Measurements from ENCODE around the gene CDC14A.

Gene CDC14A

DNA sequence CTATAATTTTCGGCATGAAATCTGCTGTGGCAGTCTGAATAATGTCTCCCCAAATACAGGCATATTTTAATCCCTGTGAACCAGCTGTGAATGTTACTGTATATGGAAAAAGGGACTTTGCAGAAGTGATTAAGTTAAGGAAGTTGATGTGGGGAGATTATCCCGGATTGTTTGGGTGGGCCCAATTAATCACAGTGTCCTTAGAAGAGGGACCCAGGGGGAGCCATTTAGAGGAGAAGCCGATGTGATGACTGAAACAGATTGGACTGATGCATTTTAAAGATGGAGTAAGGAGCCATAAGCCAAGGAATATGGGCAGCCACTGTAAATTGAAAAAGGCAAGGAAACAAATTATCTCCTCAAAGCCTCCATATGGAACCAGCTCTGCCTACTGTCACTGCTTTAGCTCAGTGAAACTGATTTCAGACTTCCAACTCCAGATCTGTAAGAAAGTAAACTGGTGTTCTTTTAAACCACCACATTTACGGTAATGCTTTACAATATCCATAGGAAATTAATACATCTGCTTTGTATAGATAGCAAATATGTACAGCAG is 124.5 kb downstream of the CDC14A start:
- CTCF ChIA-PET: no interaction called here
- DNase-seq (ENCODE audit: extremely low spot score): no peak
- POLR2A ChIA-PET: no interaction called here
- TF ChIP-seq LEF1 (IDR thresholded peaks at IDR 0.05; ENCODE audit: borderline replicate concordance): no peak
- TF ChIP-seq TARDBP (IDR thresholded peaks at IDR 0.05): no peak
- no peak for TF ChIP-seq FOXK2 (IDR thresholded peaks at IDR 0.05)
- TF ChIP-seq SUZ12 (IDR thresholded peaks at IDR 0.05): no peak
- no peak for TF ChIP-seq NFRKB (IDR thresholded peaks at IDR 0.05)
- no peak for TF ChIP-seq SP1 (IDR thresholded peaks at IDR 0.05)
- TF ChIP-seq BHLHE40 (IDR thresholded peaks at IDR 0.05; ENCODE audit: borderline replicate concordance): no peak
- no peak for TF ChIP-seq L3MBTL2 (conservative IDR thresholded peaks at IDR 0.05)
- no peak for TF ChIP-seq ELF4 (IDR thresholded peaks at IDR 0.05)
- no peak for TF ChIP-seq ARNT (IDR thresholded peaks at IDR 0.05)
- no peak for TF ChIP-seq CTBP1 (IDR thresholded peaks at IDR 0.05; ENCODE audit: borderline replicate concordance)
- no peak for TF ChIP-seq FOXM1 (IDR thresholded peaks at IDR 0.05; ENCODE audit: borderline replicate concordance)
- TF ChIP-seq ZNF384 (IDR thresholded peaks at IDR 0.05): no peak
- no peak for TF ChIP-seq FOXA1 (IDR thresholded peaks at IDR 0.05)
- no peak for TF ChIP-seq HDGF (IDR thresholded peaks at IDR 0.05; ENCODE audit: borderline replicate concordance)
- TF ChIP-seq, protein P1, sequence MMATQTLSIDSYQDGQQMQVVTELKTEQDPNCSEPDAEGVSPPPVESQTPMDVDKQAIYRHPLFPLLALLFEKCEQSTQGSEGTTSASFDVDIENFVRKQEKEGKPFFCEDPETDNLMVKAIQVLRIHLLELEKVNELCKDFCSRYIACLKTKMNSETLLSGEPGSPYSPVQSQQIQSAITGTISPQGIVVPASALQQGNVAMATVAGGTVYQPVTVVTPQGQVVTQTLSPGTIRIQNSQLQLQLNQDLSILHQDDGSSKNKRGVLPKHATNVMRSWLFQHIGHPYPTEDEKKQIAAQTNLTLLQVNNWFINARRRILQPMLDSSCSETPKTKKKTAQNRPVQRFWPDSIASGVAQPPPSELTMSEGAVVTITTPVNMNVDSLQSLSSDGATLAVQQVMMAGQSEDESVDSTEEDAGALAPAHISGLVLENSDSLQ (IDR thresholded peaks at IDR 0.05): no peak

DNA sequence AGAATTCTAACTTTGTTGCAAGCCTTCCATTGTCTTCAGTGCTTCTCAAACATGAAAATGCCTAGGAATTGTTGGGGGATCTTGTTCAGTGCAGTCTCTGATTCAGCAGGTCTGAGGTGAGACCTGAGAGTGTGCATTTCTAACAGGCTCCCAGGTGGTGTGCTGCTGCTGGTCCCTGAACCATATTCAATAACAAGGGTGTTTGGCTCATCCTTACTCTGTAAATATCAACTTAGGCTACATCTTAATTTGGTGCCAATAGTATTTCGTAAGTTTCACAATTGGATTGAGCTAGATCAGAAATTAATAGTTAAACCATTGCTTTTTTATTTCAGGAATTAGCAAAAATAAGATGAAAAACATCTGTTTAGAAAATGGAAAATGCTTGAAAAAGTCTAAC is 126.5 kb downstream of the CDC14A start:
- CTCF ChIA-PET: no interaction called here
- POLR2A ChIA-PET: no interaction called here
- no peak for DNase-seq (ENCODE audit: extremely low spot score)
- TF ChIP-seq L3MBTL2 (conservative IDR thresholded peaks at IDR 0.05): no peak

DNA sequence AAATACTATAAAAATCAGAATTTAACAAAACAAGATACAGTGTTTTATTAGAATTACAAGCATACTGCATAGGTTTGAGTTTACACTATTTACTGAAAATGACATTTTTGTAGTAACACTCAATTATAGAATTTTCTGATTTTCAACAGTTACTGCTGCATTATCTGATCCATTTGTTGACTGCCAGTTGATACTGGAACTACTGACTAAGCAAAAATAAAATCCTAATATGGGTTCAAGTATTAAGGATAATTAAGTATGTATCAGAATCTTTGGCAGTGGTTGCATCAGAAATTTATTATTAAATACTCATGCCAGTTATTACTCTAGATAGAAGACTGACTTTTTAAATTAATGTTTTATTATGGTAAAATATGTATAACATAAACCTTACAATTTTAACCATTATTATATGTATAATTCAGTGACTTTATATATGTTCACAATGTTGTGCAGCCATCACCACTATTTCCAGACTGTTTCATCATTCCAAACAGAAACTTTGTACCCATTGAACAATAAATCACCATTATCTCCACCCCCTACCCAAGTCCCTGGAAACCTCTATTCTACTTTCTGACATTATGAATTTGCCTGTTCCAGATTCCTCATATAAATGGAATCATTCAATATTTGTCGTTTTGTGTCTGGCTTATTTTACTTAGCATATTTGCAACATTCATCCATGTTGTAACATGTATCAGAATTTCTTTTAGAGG is 127.5 kb downstream of the CDC14A start:
- no peak for DNase-seq (ENCODE audit: extremely low spot score)
- ChIA-PET CTCF (no interaction called here), POLR2A (no interaction called here)
- TF ChIP-seq BHLHE40 (IDR thresholded peaks at IDR 0.05; ENCODE audit: borderline replicate concordance) (no peak), HDGF (IDR thresholded peaks at IDR 0.05; ENCODE audit: borderline replicate concordance) (no peak)

DNA sequence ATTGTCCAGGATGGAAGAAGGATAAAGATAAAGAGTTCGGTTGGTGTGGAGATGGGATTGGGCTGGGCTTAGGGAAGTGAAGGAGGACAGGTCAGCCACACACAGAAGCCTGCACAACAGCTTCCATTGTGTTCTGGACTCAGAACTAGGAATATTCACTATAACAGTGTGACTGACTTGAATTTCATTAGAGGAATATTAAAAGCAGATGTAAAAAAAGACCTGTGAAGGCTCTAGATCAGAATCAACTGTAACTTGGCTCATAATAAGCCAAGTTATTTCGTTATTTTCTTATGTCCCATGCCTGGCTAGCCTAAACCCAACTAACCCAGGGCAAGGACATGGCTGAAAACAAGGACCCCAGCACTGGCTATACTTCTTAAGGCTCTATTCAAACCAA is 129.0 kb downstream of the CDC14A start:
- ChIA-PET CTCF (no interaction called here), POLR2A (no interaction called here)
- no peak for DNase-seq (ENCODE audit: extremely low spot score)
- TF ChIP-seq TARDBP (IDR thresholded peaks at IDR 0.05) (no peak), BHLHE40 (IDR thresholded peaks at IDR 0.05; ENCODE audit: borderline replicate concordance) (no peak), ARNT (IDR thresholded peaks at IDR 0.05) (no peak), FOXK2 (IDR thresholded peaks at IDR 0.05) (no peak), CTBP1 (IDR thresholded peaks at IDR 0.05; ENCODE audit: borderline replicate concordance) (no peak), FOXA1 (IDR thresholded peaks at IDR 0.05) (no peak), ELF4 (IDR thresholded peaks at IDR 0.05) (no peak), NFRKB (IDR thresholded peaks at IDR 0.05) (no peak), FOXM1 (IDR thresholded peaks at IDR 0.05; ENCODE audit: borderline replicate concordance) (no peak), L3MBTL2 (conservative IDR thresholded peaks at IDR 0.05) (no peak), HDGF (IDR thresholded peaks at IDR 0.05; ENCODE audit: borderline replicate concordance) (no peak), ZNF384 (IDR thresholded peaks at IDR 0.05) (no peak), SUZ12 (IDR thresholded peaks at IDR 0.05) (no peak), LEF1 (IDR thresholded peaks at IDR 0.05; ENCODE audit: borderline replicate concordance) (no peak), SP1 (IDR thresholded peaks at IDR 0.05) (no peak)
- TF ChIP-seq, protein P1 (IDR thresholded peaks at IDR 0.05): no peak

DNA sequence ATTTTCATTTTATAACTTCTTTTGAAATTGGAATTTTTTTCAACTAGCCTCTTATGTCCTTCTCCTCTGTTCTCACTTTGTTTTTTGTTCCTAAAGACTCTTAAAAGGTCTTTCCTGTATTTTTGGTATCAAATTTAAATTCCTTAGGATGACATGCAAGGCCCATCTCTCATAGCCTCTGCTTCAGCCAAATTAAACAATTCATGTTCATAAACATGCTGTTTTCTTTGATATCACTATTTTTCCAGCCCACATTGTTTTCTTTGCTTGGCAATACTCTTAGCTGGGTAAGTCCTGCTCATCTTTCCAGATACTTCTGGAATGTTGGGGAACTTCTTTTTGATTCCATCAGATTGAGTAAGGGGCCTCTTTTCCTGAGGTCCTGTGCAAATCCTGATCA is 129.9 kb downstream of the CDC14A start:
- POLR2A ChIA-PET: no interaction called here
- CTCF ChIA-PET: no interaction called here
- TF ChIP-seq CTBP1 (IDR thresholded peaks at IDR 0.05; ENCODE audit: borderline replicate concordance) (no peak), TARDBP (IDR thresholded peaks at IDR 0.05) (no peak), FOXK2 (IDR thresholded peaks at IDR 0.05) (no peak), SUZ12 (IDR thresholded peaks at IDR 0.05) (no peak), L3MBTL2 (conservative IDR thresholded peaks at IDR 0.05) (no peak), ELF4 (IDR thresholded peaks at IDR 0.05) (no peak), HDGF (IDR thresholded peaks at IDR 0.05; ENCODE audit: borderline replicate concordance) (no peak)
- TF ChIP-seq, protein P1 (IDR thresholded peaks at IDR 0.05): no peak
- no peak for DNase-seq (ENCODE audit: extremely low spot score)

DNA sequence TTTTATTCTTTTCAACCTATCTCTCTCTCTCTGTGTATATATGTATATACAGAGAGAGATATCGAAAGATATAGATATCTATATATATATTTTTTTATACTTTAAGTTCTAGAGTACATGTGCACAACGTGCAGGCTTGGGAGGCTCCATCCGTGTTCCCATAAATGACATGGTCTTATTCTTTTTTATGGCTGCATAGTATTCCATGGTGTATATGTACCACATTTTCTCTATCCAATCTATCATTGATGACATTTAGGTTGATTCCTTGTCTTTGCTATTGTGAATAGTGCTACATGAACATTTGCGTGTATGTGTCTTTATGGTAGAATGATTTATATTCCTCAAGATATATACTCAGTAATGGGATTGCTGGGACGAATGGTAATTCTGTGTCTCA is 130.4 kb downstream of the CDC14A start:
- TF ChIP-seq FOXA1 (IDR thresholded peaks at IDR 0.05) (no peak), SUZ12 (IDR thresholded peaks at IDR 0.05) (no peak), ELF4 (IDR thresholded peaks at IDR 0.05) (no peak), FOXM1 (IDR thresholded peaks at IDR 0.05; ENCODE audit: borderline replicate concordance) (no peak), ARNT (IDR thresholded peaks at IDR 0.05) (no peak), HDGF (IDR thresholded peaks at IDR 0.05; ENCODE audit: borderline replicate concordance) (no peak), SP1 (IDR thresholded peaks at IDR 0.05) (no peak), FOXK2 (IDR thresholded peaks at IDR 0.05) (no peak), L3MBTL2 (conservative IDR thresholded peaks at IDR 0.05) (no peak), ZNF384 (IDR thresholded peaks at IDR 0.05) (no peak), NFRKB (IDR thresholded peaks at IDR 0.05) (no peak)
- ChIA-PET CTCF (no interaction called here), POLR2A (no interaction called here)
- DNase-seq (ENCODE audit: extremely low spot score): no peak

All from HEK293T (cell line).